Activated naive CD8-positive, alpha-beta T cell (primary cell): ENCODE results near the gene IGF2.

Experiments
- H3K27ac Mint-ChIP-seq: one replicate; pipeline ENCODE4 v1.8.0; 2021; ENCODE audit warnings: mixed read lengths
- H3K27me3 Mint-ChIP-seq: one replicate; pipeline ENCODE4 v1.8.0; 2021; ENCODE audit warnings: mixed read lengths
- H3K36me3 Mint-ChIP-seq: one replicate; pipeline ENCODE4 v1.8.0; 2021; ENCODE audit warnings: mixed read lengths
- H3K4me1 Mint-ChIP-seq: one replicate; pipeline ENCODE4 v1.8.0; 2021; ENCODE audit warnings: low read depth, mixed read lengths
- H3K4me3 Mint-ChIP-seq: one replicate; pipeline ENCODE4 v1.8.0; 2021; ENCODE audit warnings: mild to moderate bottlenecking, mixed read lengths
- H3K9me3 Mint-ChIP-seq: one replicate; pipeline ENCODE4 v1.8.0; 2021; ENCODE audit warnings: low read depth, mixed read lengths

The IGF2 gene

DNA sequence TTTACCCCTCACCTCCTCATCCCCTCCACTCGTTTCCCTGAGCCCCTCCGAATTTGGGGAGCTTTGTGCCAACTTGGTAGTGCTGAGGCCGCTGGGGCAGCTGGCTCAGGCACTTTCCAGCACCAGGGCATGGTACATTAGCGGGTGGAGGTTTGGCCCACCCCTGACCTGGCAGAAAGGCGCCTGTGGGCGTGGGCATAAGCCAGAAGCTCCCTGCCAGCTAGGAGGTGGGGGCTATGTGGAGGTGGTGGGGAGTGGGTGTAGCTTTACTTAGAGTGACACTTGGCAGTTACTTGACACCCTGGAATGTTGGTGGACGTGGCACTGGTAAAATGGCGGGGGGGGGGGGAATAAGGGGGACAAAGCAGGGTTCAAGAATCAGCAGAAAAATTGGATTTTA lies 10.3 kb upstream of the IGF2 start:
- Mint-ChIP-seq H3K4me3 (no peak overlapping the region), H3K27ac (no peak overlapping the region), H3K36me3 (no peaks in the 10 kb centered on the region), H3K4me1 (peaks cover 7% of the 10 kb centered on the region), H3K9me3 (no peaks in the 10 kb centered on the region), H3K27me3 (peaks cover 26% of the 10 kb centered on the region)

DNA sequence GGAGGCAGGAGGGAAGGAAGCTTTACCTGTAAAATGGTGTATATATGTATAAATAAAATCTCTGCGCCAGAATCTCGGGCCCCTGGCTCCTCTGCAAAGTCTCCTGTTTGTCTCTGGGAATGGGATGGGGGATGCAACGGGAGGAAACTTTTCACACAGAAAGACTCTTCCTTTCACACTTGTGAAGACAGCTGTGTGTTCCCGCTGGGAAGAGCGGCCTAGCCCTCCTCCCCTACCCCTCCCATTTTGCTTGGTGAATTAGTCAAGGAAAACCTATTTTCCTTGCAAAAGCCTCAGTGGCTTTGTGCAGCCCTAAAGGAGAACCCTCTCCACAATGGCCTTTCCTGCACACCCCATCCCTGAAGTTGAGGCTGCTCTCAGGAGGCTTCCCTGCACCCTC lies 9.4 kb upstream of the IGF2 start:
- H3K9me3 Mint-ChIP-seq, result no peaks in the 10 kb centered on the region
- H3K27me3 Mint-ChIP-seq, result peaks cover 27% of the 10 kb centered on the region
- H3K4me1 Mint-ChIP-seq, result peaks cover 9% of the 10 kb centered on the region
- no peak overlapping the region for H3K27ac Mint-ChIP-seq
- H3K36me3 Mint-ChIP-seq, result no peaks in the 10 kb centered on the region
- no peak overlapping the region for H3K4me3 Mint-ChIP-seq

DNA sequence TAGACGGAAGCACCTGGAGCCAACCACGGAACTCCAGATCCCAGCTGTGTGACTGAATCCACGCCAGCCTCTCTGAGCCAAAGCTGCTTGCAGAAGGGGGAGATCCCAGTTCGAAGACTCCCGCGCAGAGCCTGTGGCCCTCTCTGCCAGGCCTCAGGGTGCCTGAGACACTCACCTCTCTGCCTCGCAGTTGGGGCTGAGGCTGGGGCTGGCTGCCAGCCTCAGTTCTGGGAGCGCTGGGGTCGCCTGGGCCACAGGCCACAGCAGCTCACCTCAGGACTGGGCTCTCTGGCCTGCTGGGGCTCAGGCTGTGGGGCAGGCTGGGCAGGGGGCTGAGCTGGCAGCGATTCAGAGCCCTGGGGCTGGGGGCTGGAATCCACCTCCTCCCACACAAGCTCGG lies 8.2 kb upstream of the IGF2 start:
- H3K4me1 Mint-ChIP-seq, result peaks cover 21% of the 10 kb centered on the region
- H3K27ac Mint-ChIP-seq, result no peak overlapping the region
- no peaks in the 10 kb centered on the region for H3K36me3 Mint-ChIP-seq
- H3K27me3 Mint-ChIP-seq, result peaks cover 35% of the 10 kb centered on the region
- no peaks in the 10 kb centered on the region for H3K9me3 Mint-ChIP-seq
- no peak overlapping the region for H3K4me3 Mint-ChIP-seq

DNA sequence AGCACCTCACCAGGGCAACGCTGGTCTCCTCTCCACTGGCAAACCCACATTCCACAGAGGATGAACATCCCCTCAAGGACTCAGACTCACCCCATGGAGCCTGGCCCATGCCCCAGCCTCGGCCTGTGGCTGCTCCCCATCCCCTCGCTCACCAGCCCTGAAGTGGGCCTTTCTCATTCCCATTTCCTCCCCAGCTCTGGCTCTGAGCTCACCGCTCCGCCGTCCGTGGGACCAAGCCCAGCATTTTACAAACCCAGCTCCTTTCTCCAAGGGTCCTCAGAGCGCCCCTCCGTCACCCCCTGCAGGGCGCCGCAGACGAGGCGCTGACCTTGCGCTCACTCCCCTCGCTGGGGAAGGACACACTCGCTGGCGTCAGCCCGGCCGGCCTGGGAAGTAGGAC lies 6.9 kb upstream of the IGF2 start:
- peaks cover 25% of the 10 kb centered on the region for H3K4me1 Mint-ChIP-seq
- no peaks in the 10 kb centered on the region for H3K9me3 Mint-ChIP-seq
- no peak overlapping the region for H3K27ac Mint-ChIP-seq
- H3K27me3 Mint-ChIP-seq, result peaks cover 44% of the 10 kb centered on the region
- no peaks in the 10 kb centered on the region for H3K36me3 Mint-ChIP-seq
- H3K4me3 Mint-ChIP-seq, result no peak overlapping the region

DNA sequence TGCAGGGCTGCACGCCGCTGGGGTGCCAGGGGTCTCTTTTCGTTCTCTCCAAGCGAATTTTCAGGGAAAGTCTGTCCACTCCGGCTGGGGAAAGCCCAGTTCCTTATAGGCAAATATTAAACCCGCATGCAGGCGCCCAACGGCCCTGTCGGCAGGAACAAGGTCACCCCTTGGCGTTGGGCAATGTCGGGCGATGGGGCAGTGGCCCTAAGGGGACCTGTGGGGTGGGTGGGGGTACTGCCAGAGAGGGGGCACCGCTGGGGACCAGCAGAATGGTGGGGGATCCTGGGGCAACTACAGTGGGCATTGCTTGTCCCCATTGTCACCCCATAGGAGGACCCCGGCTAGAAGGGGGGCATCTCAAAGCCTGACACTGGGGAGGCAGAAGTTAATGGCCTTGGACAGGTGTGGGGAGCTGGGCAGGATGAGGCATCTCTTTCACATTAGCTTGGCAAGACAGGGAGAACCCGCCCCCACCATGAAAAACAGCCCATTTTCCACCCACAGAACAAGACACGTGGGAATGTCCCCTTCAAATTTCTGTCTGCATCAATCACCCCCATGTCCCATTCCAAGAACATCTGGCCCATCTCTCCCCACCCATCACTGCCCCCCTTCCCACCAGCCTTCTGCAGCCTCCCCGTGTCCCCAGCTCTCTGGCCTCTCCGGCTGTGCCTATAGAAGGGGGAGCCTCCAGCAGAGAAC lies 5.5 kb upstream of the IGF2 start:
- H3K36me3 Mint-ChIP-seq, result no peaks in the 10 kb centered on the region
- H3K4me3 Mint-ChIP-seq, result no peak overlapping the region
- no peak overlapping the region for H3K27ac Mint-ChIP-seq

DNA sequence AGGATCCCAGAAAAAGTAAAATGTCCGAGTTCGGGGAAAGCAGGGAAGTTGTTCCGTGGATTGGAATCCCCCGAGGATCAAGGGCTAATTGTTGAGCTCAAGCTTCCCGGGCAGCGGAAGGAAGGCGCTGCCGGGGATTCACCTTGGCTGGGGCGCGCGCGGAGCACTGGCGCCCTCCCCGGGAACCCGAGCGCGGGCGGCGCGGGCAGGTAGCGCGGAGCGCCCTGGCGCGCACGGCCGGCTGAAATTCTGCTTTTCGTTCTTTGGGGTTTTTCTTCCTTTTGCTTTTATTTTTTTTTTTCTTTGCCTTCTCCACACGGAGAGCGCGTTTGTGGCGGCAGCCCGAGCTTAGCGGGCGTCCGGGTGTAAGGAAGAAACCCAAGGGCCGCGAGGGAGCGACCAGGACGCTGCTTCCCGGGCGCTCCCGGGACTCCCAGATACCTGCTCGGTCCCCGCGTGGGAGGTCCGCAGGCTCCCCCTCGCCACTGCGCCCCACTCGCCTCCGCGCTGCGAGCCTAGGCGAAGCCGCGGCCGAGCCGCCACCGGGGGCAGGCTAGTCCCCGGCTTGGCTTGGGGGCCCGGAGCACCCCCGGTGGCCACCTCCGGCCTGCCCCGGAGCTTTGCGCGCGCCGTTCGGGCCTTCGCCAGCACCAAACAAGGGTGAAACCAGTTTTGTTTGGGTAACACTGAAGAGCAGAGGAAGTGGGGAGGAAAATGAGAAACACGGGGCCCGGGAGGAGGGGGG lies 4.8 kb upstream of the IGF2 start:
- Mint-ChIP-seq H3K4me3 (peak overlapping the region; percentile 76), H3K27ac (no peak overlapping the region), H3K27me3 (peaks cover 36% of the 10 kb centered on the region), H3K9me3 (no peaks in the 10 kb centered on the region), H3K36me3 (no peaks in the 10 kb centered on the region), H3K4me1 (peaks cover 28% of the 10 kb centered on the region)

More for the DNA sequence above, 5.5 kb upstream of the IGF2 start:
- Mint-ChIP-seq H3K27me3 (peaks cover 36% of the 10 kb centered on the region), H3K9me3 (no peaks in the 10 kb centered on the region), H3K4me1 (peaks cover 28% of the 10 kb centered on the region)

DNA sequence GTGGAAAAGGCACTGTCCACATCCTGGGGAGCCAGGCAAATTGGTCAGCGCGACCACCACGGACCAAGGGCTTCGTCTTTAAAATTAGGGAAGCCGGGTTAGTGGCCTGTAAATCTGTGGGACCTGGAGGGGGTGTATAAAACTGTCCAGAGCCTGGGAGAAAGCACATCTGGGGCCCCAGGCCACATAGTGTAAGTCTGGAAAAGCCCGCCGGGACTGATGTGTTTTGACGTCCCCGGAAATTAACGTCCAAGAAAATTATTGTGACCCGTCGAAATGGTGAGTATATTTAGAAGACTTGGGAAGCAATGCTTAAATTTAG lies 4.2 kb upstream of the IGF2 start:
- peaks cover 28% of the 10 kb centered on the region for H3K4me1 Mint-ChIP-seq
- no peaks in the 10 kb centered on the region for H3K9me3 Mint-ChIP-seq
- peaks cover 33% of the 10 kb centered on the region for H3K27me3 Mint-ChIP-seq
- no peak overlapping the region for H3K27ac Mint-ChIP-seq
- H3K4me3 Mint-ChIP-seq, result peak overlapping the region; percentile 76
- no peaks in the 10 kb centered on the region for H3K36me3 Mint-ChIP-seq

DNA sequence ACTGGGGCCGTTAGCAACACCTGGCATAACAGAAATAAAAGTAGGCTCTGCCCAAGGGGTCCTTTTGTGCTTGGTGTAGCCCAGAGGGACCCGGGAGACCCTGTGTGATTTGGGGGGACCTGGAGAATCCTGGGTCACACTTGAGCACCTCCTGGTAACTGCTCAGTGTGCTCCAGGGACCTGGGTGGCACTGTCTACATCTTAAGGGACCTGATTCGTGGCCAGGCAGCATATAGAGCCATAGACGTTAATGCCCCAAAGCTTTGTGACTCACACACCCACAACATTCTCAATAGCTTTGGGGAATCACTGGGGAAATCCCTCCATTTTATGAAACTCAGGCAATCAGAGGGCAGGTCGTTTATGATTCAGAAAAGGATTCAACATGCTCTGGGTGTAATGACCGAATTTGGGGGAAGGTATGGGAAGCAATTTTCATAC lies 3.6 kb upstream of the IGF2 start:
- H3K4me3 Mint-ChIP-seq, result peak overlapping the region; percentile 82
- H3K4me1 Mint-ChIP-seq, result peaks cover 30% of the 10 kb centered on the region
- H3K9me3 Mint-ChIP-seq, result no peaks in the 10 kb centered on the region
- peak overlapping the region; percentile 68 for H3K27ac Mint-ChIP-seq
- H3K36me3 Mint-ChIP-seq, result no peaks in the 10 kb centered on the region
- H3K27me3 Mint-ChIP-seq, result peaks cover 32% of the 10 kb centered on the region

DNA sequence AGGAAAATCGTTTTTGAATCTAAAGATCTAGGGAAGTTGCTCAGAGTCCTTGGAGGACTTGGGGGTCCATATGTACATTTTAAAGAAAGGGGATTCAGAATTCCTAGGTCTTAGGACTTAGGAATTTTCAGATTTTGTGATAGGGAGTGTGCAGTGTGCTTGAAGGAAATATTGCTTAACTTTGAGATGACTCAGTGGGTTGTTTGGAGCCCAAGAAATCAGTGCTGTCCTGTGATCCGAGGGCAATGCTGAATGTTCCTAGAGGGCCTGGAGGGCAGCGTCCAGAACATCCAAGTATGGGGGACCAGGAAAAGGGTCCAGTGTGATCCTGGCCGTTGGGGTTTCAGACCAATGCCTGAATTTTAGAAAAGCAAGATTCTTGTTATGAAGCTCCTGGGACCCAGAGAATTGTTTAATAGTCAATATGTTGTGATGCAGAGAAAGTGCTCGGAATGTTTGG lies 3.1 kb upstream of the IGF2 start:
- peaks cover 32% of the 10 kb centered on the region for H3K27me3 Mint-ChIP-seq
- H3K4me1 Mint-ChIP-seq, result peaks cover 30% of the 10 kb centered on the region
- H3K4me3 Mint-ChIP-seq, result no peak overlapping the region

DNA sequence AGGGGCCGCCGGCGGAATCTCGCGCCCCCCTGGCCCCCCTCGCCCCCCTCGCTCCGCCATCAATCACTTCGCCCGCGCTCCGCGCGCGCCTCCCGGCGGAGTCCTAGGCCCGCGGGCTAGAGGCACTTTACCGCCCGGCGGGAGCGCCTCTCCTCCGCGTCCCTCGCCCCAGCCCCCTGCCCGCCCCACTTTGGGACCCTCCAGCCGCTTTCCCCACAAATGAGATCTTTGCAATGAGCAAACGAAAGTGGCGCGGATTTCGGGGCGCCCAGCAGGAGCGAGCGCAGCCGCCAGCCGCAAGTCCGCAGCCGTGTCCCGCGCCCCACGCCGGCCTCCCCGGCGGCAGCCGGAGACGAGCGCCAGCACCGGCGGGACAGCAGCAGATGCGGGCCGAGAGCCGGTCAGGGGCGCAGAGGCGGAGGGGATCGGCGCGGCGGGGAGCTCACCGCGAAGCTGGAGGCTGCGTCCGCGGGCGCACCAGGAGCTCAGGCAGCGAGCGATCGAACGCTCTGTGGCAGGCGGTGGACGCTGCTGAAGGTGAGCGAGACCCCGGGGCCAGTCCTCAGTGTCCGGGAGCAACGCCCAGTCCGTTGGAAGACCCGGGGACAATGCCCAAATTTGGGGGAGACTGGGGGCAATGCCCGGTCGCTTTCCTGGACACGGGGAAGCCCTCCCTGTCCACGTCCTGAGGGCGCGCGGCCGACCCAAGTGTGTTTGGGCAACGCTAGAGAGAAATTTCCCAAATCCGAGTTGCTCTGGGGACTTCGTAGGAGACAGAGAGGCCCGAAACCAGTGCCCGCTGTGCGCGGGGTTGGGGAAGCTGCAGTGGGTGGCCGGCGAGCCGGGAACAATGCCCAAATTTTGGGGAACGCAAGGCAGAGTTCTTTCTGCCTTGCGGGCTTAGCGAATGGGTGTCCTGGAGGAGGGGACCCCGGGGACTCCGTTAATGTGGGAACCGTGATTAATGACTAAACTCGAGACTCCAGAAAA lies 1.5 kb upstream of the IGF2 start:
- H3K27ac Mint-ChIP-seq, result no peak overlapping the region
- H3K27me3 Mint-ChIP-seq, result peaks cover 26% of the 10 kb centered on the region
- no peak overlapping the region for H3K4me3 Mint-ChIP-seq
- peaks cover 32% of the 10 kb centered on the region for H3K4me1 Mint-ChIP-seq
- H3K9me3 Mint-ChIP-seq, result no peaks in the 10 kb centered on the region
- H3K36me3 Mint-ChIP-seq, result no peaks in the 10 kb centered on the region

More for the DNA sequence above, 3.1 kb upstream of the IGF2 start:
- no peak overlapping the region for H3K27ac Mint-ChIP-seq
- H3K9me3 Mint-ChIP-seq, result no peaks in the 10 kb centered on the region
- H3K36me3 Mint-ChIP-seq, result no peaks in the 10 kb centered on the region

DNA sequence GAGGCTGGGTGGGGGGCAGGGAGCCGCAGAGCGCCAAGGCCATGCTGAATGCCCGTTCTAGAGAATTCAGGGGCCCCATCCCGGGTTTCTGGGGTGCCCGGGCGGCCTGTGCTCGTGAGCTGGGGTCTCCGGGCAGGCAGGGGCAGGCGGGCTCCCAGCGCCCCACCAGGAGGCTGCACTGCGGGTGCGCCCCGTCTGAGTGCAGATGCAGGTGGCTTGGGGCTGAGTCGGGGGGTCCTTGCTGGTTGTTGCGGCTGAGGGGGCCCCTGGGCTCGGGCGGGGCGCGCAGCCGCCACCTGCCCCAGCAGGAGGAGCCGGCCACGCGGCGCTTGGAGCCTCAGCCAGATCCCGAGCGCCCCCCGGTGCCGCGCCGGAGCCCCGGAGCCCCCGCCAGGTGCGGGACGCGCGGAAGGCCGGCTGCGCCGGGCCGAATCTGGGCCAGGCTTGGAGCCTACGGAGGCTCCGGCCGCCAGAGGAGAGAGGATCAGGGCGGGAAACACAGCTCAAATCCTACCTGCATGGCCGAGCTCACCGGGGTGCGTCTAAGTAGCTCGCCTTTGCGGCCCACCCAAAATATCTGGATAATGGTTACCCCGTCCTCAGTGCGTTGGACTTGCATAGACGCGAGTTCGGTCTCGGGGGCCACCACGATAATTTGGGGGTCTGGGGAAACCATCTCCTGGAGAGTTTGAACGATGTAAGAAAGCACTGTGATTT lies 590 bp upstream of the IGF2 start:
- H3K36me3 Mint-ChIP-seq, result no peaks in the 10 kb centered on the region
- H3K27me3 Mint-ChIP-seq, result peaks cover 30% of the 10 kb centered on the region
- H3K9me3 Mint-ChIP-seq, result no peaks in the 10 kb centered on the region
- no peak overlapping the region for H3K27ac Mint-ChIP-seq
- peak overlapping the region; percentile 47 for H3K4me3 Mint-ChIP-seq
- H3K4me1 Mint-ChIP-seq, result peaks cover 32% of the 10 kb centered on the region

DNA sequence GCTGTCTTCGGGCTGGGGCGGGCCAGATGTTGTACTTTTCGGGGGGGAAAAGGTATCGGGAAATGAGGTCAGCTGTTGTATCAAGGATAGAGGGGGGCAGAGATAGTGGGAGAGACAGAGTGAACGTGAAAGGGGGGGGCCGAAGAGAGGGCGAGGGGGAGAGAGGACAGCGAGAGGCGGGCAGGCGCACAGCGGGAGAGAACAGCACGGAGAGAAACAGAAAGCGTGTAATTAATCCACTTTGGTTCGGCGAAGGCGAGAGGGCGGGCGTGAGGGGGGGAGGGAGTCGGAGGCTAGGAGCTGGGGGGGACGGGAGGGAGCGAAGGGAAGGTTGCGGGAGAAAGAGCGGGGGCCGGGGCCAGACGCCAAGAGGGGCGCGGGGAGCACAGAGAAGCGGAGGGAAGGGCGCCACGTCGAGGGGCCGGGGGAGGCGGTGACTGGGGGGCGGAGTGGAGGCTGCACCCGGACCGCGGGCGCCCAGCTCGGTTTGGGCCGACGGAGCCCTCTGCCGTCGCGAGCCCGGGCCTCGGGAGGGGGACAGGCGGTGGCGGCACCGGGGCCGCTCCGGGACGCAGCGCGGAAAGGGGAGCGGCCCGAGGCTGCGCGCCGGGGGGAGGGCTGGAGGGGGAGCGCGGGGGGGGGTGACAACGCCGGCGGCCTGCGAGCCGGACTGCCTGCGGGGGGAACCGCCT lies 612 bp downstream of the IGF2 start:
- Mint-ChIP-seq H3K36me3 (no peaks in the 10 kb centered on the region), H3K9me3 (no peaks in the 10 kb centered on the region), H3K4me1 (peaks cover 29% of the 10 kb centered on the region), H3K4me3 (peak overlapping the region; percentile 81), H3K27ac (no peak overlapping the region), H3K27me3 (peaks cover 30% of the 10 kb centered on the region)

DNA sequence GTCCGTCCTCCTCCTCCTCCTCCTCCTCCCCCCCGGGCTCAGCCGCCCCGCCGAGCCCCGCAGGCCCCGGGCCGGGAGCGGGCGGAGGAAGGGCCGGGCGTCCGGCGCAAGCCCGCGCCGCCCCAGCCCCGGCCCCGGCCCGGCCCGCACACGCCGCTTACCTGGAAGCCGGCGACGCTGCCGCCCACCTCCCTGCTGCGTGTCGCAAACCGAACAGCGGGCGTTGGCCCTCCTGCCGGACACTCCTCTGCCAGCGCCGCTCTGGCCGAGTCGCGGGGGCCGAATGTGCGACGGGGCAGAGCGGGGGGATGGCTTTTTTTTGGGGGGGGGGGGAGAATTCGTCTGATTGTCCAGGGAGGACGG lies 1.1 kb downstream of the IGF2 start:
- Mint-ChIP-seq H3K36me3 (no peaks in the 10 kb centered on the region), H3K4me3 (peak overlapping the region; percentile 81)

More for the DNA sequence above, 1.1 kb downstream of the IGF2 start:
- Mint-ChIP-seq H3K27me3 (peaks cover 30% of the 10 kb centered on the region), H3K27ac (no peak overlapping the region), H3K4me1 (peaks cover 24% of the 10 kb centered on the region), H3K9me3 (no peaks in the 10 kb centered on the region)
